Liver (tissue), 9 donors: Measurements from ENCODE around the gene ATP2C2. TPM values are rescaled to one million over a fixed set of nuclear protein-coding genes. Genes with fewer than 3 reads are reported as not detected.

Source experiments
- DNase-seq: peaks from one replicate; pipeline ENCODE4 v3.0.0-alpha.2; 2017; ENCODE audit warnings: low spot score
- H3K27ac ChIP-seq, 2 donors: one replicate each; pipeline ENCODE4 v1.7.0; 2013; ENCODE audit warnings: inconsistent platforms in 2 of 2, low read length in 2 of 2, control low read depth in 1 of 2, low read depth in 1 of 2, mild to moderate bottlenecking in 1 of 2
- H3K27me3 ChIP-seq, 4 donors: one replicate each; pipeline versions ENCODE4 v1.6.1 to v1.7.0; 2013; ENCODE audit warnings: low read length in 3 of 4, inconsistent platforms in 1 of 4, mild to moderate bottlenecking in 1 of 4, moderate library complexity in 1 of 4; ENCODE audit not compliant: control insufficient read depth in 4 of 4, insufficient read depth in 4 of 4
- H3K36me3 ChIP-seq, 4 donors: one replicate each; pipeline versions ENCODE4 v1.6.1 to v1.7.0; 2013; ENCODE audit warnings: low read length in 3 of 4, mild to moderate bottlenecking in 3 of 4, low read depth in 1 of 4, moderate library complexity in 1 of 4; ENCODE audit not compliant: control insufficient read depth in 4 of 4, insufficient read depth in 3 of 4
- H3K4me1 ChIP-seq, 4 donors: one replicate each; pipeline versions ENCODE4 v1.6.1 to v1.7.0; 2013; ENCODE audit warnings: low read length in 3 of 4, mild to moderate bottlenecking in 3 of 4, moderate library complexity in 1 of 4; ENCODE audit not compliant: control insufficient read depth in 4 of 4, insufficient read depth in 4 of 4
- H3K4me3 ChIP-seq, 3 donors: one replicate each; pipeline versions ENCODE4 v1.6.1 to v1.7.0; 2013; ENCODE audit warnings: low read length in 3 of 3, control low read depth in 1 of 3, low read depth in 1 of 3, mild to moderate bottlenecking in 1 of 3
- H3K9ac ChIP-seq, 2 donors: one replicate each; pipeline ENCODE4 v1.7.0; 2013; ENCODE audit warnings: low read length in 2 of 2, mild to moderate bottlenecking in 2 of 2, moderate library complexity in 2 of 2, control low read depth in 1 of 2, low read depth in 1 of 2
- H3K9me3 ChIP-seq, 4 donors: one replicate each; pipeline versions ENCODE4 v1.6.1 to v1.7.0; 2013; ENCODE audit warnings: low read length in 3 of 4; ENCODE audit not compliant: control insufficient read depth in 4 of 4
- ATF3 ChIP-seq: IDR thresholded peaks from 2 replicates; pipeline ENCODE4 v1.6.1; 2016; ENCODE audit warnings: antibody characterized with exemption
- CTCF ChIP-seq: fragments of 150-350 bp; IDR thresholded peaks from 2 replicates; pipeline ENCODE4 v1.5.1; 2017; ENCODE audit warnings: improper control_type of control experiment, low read depth, low read length; ENCODE audit not compliant: missing input control
- EGR1 ChIP-seq, 2 donors: IDR thresholded peaks; 2 replicates each; pipeline ENCODE4 v1.6.1; 2016 to 2018; ENCODE audit warnings: antibody characterized with exemption in 2 of 2, low read depth in 2 of 2
- FOXA1 ChIP-seq: IDR thresholded peaks from 2 replicates; pipeline ENCODE4 v1.6.1; 2016; ENCODE audit warnings: antibody characterized with exemption
- GABPA ChIP-seq, 2 donors: IDR thresholded peaks in 1 of 2; conservative IDR thresholded peaks in 1 of 2; 2 replicates each; pipeline ENCODE4 v1.6.1; 2016; ENCODE audit warnings: antibody characterized with exemption in 2 of 2, mild to moderate bottlenecking in 1 of 2, moderate library complexity in 1 of 2
- HNF4G ChIP-seq: IDR thresholded peaks from 2 replicates; pipeline ENCODE4 v1.6.1; 2016; ENCODE audit warnings: antibody characterized with exemption
- MAX ChIP-seq: IDR thresholded peaks from 2 replicates; pipeline ENCODE4 v1.6.1; 2016; ENCODE audit warnings: antibody characterized with exemption
- NR2F2 ChIP-seq: IDR thresholded peaks from 2 replicates; pipeline ENCODE4 v1.6.1; 2016; ENCODE audit warnings: antibody characterized with exemption
- RAD21 ChIP-seq, 2 donors: IDR thresholded peaks; 2 replicates each; pipeline ENCODE4 v1.6.1; 2016; ENCODE audit warnings: antibody characterized with exemption in 2 of 2, mild to moderate bottlenecking in 2 of 2
- REST ChIP-seq: IDR thresholded peaks from 2 replicates; pipeline ENCODE4 v1.6.1; 2016; ENCODE audit warnings: antibody characterized with exemption, mild to moderate bottlenecking
- RXRA ChIP-seq, 2 donors: IDR thresholded peaks; 2 replicates each; pipeline ENCODE4 v1.6.1; 2017 to 2018; ENCODE audit warnings: antibody characterized with exemption in 2 of 2, mild to moderate bottlenecking in 1 of 2
- SP1 ChIP-seq: IDR thresholded peaks from 2 replicates; pipeline ENCODE4 v1.6.1; 2018; ENCODE audit warnings: antibody characterized with exemption, mild to moderate bottlenecking
- TAF1 ChIP-seq: conservative IDR thresholded peaks from 2 replicates; pipeline ENCODE4 v1.6.1; 2016; ENCODE audit warnings: antibody characterized with exemption, mild to moderate bottlenecking
- ZBTB33 ChIP-seq: IDR thresholded peaks from 2 replicates; pipeline ENCODE4 v1.6.1; 2016; ENCODE audit warnings: antibody characterized with exemption
- WGBS: extraction: QIAGEN DNeasy Blood & Tissue Kit; methylation state at CpG from one replicate; pipeline ENCODE4 v1.1.7; 2013; 5-methylcytosine and 5-hydroxymethylcytosine counted together
- polyA plus RNA-seq, 2 donors: library from polyadenylated mRNA; stranded (reverse) in 1 of 2; unstranded in 1 of 2; fragments of 200-250 nt in 1 of 2; fragments of >200 nt in 1 of 2; fragmentation: Nextera tagmentation in 1 of 2; extraction: Ambion mirVana in 1 of 2; gene quantifications; one replicate each; pipeline versions ENCODE4 v1.2.1 to v1.2.3, GENCODE V29; 2013 to 2015
- total RNA-seq, 2 donors: library from RNA; depleted of rRNA; stranded (reverse); fragments of >200 nt; gene quantifications; one replicate each; pipeline ENCODE4 v1.2.3, GENCODE V29; 2014
- donor health status: healthy.
- donor health status: healthy.
- donor health status: healthy.
- donor health status: healthy.
- donor health status: healthy.

Gene ATP2C2
- total and polyA plus RNA-seq, 4 donors = 0.05 to 0.33 (median 0.22) TPM

GRCh38 chr16:84356176-84356575 lies 12.2 kb upstream of the ATP2C2 start:
- Histone ChIP-seq H3K4me1 (peaks cover 0 to 2% (median 0%) of the 10 kb centered on the region in 4 donors), H3K36me3 (no peaks in the 10 kb centered on the region), H3K27ac (no peak overlapping the region), H3K27me3 (no peaks in the 10 kb centered on the region), H3K9ac (no peak overlapping the region), H3K9me3 (no peaks in the 10 kb centered on the region), H3K4me3 (no peak overlapping the region)
- DNase-seq = no peak
- no peak for TF ChIP-seq FOXA1
- TF ChIP-seq GABPA (IDR thresholded peaks at IDR 0.05 in 1 of 2, conservative IDR thresholded peaks at IDR 0.05 in 1 of 2) = no peak
- TF ChIP-seq MAX = no peak
- TF ChIP-seq REST = no peak
- TF ChIP-seq NR2F2 = no peak
- TF ChIP-seq CTCF = no peak
- TF ChIP-seq ZBTB33 = no peak
- TF ChIP-seq RAD21 (IDR thresholded peaks at IDR 0.05) = no peak
- TF ChIP-seq ATF3 = no peak
- no peak for TF ChIP-seq RXRA (IDR thresholded peaks at IDR 0.05)
- no peak for TF ChIP-seq HNF4G
- TF ChIP-seq EGR1 (IDR thresholded peaks at IDR 0.05; ENCODE audit: low read depth in 2 of 2) = no peak
- no peak for TF ChIP-seq SP1
- 76% methylated on average over 10 of the region's 10 CpGs for WGBS

- no peaks in the 10 kb centered on the region for H3K9me3 ChIP-seq
- WGBS = 54% methylated on average over 11 of the region's 11 CpGs
- H3K27ac ChIP-seq = no peak overlapping the region
- no peak for DNase-seq
- H3K4me3 ChIP-seq = no peak overlapping the region
- peaks cover 0 to 2% (median 0%) of the 10 kb centered on the region in 4 donors for H3K4me1 ChIP-seq
- no peak for TF ChIP-seq TAF1
- no peak for TF ChIP-seq CTCF
- TF ChIP-seq HNF4G = no peak
- no peak for TF ChIP-seq RXRA (IDR thresholded peaks at IDR 0.05)
- TF ChIP-seq MAX = no peak
- no peak for TF ChIP-seq EGR1 (IDR thresholded peaks at IDR 0.05; ENCODE audit: low read depth in 2 of 2)
- no peak overlapping the region for H3K9ac ChIP-seq
- no peaks in the 10 kb centered on the region for H3K36me3 ChIP-seq
- H3K27me3 ChIP-seq = no peaks in the 10 kb centered on the region
Observed at GRCh38 chr16:84356591-84357116, 11.7 kb upstream of the ATP2C2 start.
